Measurements from ENCODE around the gene D2HGDH. TPM values are rescaled to one million over a fixed set of nuclear protein-coding genes. Genes with fewer than 3 reads are reported as not detected.
A peak's percentile ranks its signal among the peaks of the same experiment; 100 is the strongest.

D2HGDH gene
- total and polyA plus RNA-seq, 2 of the 13 experiments (the other 11 are each of a cell fraction or from before 2014, with no cell fraction given), result 19.2 to 20.3 TPM

DNA sequence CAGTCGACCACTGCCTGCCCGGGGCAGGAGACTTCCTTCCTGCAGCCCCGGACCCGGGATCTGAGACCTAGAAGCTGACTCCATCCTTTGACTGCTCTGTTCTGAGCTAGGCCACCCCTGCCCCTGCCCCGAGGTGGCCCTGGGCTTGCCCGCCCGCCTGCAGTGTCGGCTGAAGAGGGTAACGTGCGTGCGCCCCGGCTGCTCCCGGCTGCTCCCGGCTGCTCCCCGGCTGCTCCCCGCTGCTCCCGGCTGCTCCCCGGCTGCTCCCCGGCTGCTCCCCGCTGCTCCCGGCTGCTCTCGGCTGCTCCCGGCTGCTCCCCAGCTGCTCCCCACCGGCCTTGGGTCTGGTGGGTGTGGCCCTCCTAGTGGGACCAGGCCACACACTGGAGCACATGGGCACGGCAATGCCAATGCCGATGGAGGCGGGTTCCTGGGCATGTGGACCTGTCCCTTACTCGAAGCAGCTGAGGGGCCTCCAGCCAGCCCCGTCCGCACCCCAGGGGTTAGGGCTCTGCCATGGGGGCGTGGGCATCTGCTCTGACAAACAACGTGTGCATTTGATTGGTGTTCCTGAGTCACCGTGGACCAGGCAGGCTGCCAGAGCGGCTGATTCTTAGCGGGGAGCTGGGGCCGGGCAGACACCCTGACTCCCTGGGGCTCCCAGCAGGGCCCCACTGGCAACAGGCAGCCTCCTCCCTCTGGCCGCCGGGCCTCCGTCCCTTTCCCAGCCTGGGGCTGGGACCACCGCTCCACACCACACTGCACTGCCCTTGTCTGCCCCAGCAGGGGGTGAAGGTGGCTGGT is 40.2 kb downstream of the D2HGDH start (continued):
- TF ChIP-seq, protein P1, sequence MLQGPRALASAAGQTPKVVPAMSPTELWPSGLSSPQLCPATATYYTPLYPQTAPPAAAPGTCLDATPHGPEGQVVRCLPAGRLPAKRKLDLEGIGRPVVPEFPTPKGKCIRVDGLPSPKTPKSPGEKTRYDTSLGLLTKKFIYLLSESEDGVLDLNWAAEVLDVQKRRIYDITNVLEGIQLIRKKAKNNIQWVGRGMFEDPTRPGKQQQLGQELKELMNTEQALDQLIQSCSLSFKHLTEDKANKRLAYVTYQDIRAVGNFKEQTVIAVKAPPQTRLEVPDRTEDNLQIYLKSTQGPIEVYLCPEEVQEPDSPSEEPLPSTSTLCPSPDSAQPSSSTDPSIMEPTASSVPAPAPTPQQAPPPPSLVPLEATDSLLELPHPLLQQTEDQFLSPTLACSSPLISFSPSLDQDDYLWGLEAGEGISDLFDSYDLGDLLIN (CRISPR knock-in tag; IDR thresholded peaks at IDR 0.05; ENCODE audit: borderline replicate concordance), result peak; percentile 12; the same call in 1 of the 2 replicates
- TF ChIP-seq EHMT2 (IDR thresholded peaks at IDR 0.05; ENCODE audit: borderline replicate concordance, low read depth, low read length), result no peak
- TF ChIP-seq GABPA (IDR thresholded peaks at IDR 0.05; ENCODE audit: low read depth, low read length), result no peak
- TF ChIP-seq GABPA (CRISPR knock-in tag; IDR thresholded peaks at IDR 0.05; ENCODE audit: low read depth), result no peak
- TF ChIP-seq ERF (CRISPR knock-in tag; IDR thresholded peaks at IDR 0.05), result peak; percentile 8; the same call in 1 of the 2 replicates
- TF ChIP-seq ARID5B (CRISPR knock-in tag; IDR thresholded peaks at IDR 0.05), result no peak; the same call in 1 of the 2 replicates
- no peak for TF ChIP-seq NFRKB (IDR thresholded peaks at IDR 0.05)
- no peak for TF ChIP-seq ZNF121 (CRISPR knock-in tag; IDR thresholded peaks at IDR 0.05)
- no peak for TF ChIP-seq SIX4 (CRISPR knock-in tag; IDR thresholded peaks at IDR 0.05)
- TF ChIP-seq CBX1 (IDR thresholded peaks at IDR 0.05; ENCODE audit: low read depth), result no peak
- TF ChIP-seq ZC3H13 (CRISPR knock-in tag; IDR thresholded peaks at IDR 0.05), result peak; percentile 40; the same call in 1 of the 2 replicates
- TF ChIP-seq ZNF564 (CRISPR knock-in tag; IDR thresholded peaks at IDR 0.05), result no peak; the same call in 1 of the 2 replicates
- no peak for TF ChIP-seq FOXP1 (IDR thresholded peaks at IDR 0.05)
- TF ChIP-seq FOXP1 (CRISPR knock-in tag; IDR thresholded peaks at IDR 0.05), result no peak
- TF ChIP-seq ZNF772 (CRISPR knock-in tag; IDR thresholded peaks at IDR 0.05), result no peak; the same call in 1 of the 2 replicates
- TF ChIP-seq ZNF782 (CRISPR knock-in tag; IDR thresholded peaks at IDR 0.05; ENCODE audit: borderline replicate concordance), result no peak; the same call in 1 of the 2 replicates
- TF ChIP-seq ZBTB3 (CRISPR knock-in tag; IDR thresholded peaks at IDR 0.05; ENCODE audit: borderline replicate concordance, low read depth), result no peak
- no peak for TF ChIP-seq ZFAT (CRISPR knock-in tag; conservative IDR thresholded peaks at IDR 0.05)

Measured in HepG2 (cell line).